ENCODE results near the gene LRRC74B. TPM values are rescaled to one million over a fixed set of nuclear protein-coding genes. Genes with fewer than 3 reads are reported as not detected.
"Not testable (repeated sequence)": the region's sequence is repeated elsewhere in the genome, so short reads cannot be mapped to it uniquely, and the experiment has no call there.

Gene LRRC74B
- total RNA-seq, result not detected
- long read RNA-seq, donor 1, result 0 reads
- long read RNA-seq, donor 2, result 0 reads

DNA sequence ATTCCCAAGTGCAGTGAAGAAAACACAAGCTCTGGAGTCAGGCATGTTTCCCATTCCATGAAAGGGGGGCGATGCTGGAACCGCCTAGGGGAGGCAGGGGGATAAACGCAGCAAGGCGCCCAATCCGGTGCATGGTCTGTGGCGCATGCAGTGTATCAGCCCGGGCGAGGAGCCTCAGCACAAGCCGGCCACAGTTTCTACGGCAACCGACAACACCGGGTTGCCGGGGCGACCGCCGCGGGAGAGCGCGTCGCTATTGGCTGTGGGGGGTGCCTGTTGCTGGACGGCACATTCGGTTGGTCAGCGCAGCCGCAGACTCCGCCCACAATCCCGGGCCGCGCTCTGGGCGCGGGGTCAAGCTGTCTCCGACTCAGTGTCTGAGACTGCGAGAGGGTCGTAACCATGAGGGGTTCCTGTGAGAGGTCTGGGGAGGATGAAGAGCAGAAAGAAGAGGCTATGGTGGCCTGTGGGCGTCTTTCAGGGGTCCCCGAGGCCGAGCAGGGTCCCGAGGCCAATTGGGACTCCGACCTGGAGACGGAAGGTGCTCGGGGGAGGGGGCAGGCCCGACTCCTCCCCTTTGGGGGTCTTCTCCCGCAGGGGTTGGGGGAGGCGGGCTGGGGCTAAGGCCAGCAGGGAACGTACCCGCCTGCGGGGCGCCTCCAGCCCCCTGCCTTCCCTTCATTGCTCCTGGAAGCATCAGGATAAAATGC is at the start of gene LRRC74B:
TSS of gene LRRC74B (plus strand) at position 362 of the 710 bp plus-strand sequence. CDS start at position 403, 41 bp downstream.
- DNase-seq (ENCODE audit: low spot score), result peak; percentile 96
- intact Hi-C loops (cut with DNase I), result no loop called here

GRCh38 chr22:20996031-20996410 is 49.7 kb upstream of the LRRC74B start:
- no peak for DNase-seq (ENCODE audit: low spot score)
- intact Hi-C loops (cut with DNase I), result no loop called here

DNA sequence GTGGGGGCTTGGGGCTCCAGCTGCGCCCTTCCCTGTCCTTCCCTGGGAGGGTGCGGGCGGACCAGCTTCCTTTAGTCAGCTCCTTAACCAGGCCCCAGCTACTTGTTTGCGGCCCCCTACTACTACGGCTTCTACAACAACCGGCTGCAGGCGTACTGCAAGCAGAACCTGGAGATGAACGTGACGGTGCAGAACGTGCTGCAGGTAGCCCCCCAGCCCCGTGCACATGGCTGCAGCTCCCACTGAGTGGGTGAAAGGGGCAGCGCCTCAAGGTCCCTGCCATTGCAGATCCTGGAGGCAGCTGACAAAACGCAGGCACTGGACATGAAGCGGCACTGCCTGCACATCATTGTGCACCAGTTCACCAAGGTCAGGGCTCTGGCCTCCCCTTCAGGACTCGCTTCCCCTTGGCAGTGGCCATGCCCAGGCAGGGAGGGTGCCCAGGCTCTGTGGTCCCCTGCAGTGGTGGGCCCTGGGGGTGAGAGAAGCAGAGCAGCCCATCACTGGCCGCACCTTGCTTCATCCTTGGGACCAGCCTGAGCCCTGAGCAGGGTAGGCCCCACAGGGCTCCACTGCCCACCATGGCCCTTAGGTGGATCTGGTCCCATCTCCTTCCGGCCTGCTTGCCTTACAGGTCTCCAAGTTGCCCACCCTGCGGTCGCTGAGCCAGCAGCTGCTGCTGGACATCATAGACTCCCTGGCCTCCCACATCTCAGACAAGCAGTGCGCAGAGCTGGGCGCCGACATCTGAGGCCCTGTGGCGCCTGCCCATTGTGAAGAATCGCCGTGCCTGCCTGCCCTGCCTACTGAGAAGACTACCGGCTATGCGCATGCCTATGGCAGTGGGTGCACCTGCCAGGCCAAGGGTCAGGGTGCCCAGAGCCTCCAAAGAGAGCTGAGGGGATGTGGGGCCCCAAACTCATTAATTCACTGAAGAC is 48.9 kb upstream of the LRRC74B start:
- no peak for DNase-seq (ENCODE audit: low spot score)
- intact Hi-C loops (cut with DNase I), result no loop called here

GRCh38 chr22:20997536-20998257 is 48.0 kb upstream of the LRRC74B start:
- DNase-seq (ENCODE audit: low spot score), result no peak
- intact Hi-C loops (cut with DNase I), result no loop called here

DNA sequence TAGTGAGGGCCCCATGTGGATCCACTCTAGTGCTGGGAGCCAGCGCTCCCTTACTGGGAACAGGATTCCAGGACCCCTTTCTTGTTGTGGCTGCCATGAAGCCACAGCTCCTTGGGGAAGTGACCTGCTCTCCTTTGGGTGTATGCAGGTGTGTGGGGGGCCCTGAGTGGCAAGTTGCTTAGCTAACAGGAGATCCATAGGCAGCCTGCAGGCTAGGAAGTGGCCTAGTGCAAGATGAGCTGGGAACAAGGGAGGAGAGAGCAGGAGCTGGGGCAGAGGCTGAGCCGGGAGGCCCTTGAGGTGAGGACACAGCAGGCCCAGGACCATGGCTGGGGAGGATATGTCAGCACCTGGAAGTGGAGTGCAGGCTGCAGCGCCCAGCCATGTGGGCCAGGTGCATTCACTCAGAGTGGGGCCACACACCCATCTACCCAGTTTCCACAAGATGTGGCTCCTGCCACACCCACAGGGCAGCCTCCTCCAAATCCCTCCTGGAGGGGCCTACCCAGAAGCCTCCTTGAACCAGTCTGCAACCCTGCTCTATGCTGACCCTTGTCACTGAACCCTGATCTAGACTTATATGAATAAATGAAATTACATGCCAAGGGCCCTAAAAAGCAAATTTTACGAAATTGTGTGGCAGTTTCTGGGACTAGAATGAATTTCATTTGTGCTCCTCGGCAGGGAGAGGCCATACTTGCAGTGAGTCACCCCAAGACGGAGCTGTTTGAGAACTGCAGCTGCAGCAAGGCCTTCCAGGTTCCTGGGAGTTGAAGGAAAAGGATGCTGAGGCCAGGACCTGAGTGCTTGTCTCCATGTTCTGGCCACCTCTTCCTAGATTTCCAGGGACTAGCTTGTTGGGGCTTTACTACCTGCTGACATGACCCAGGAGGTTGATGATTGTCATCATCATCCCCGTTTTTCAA is 47.1 kb upstream of the LRRC74B start:
- no peak for DNase-seq (ENCODE audit: low spot score)

GRCh38 chr22:20999350-21000206 is 46.2 kb upstream of the LRRC74B start:
- intact Hi-C loops (cut with DNase I), result no loop called here
- no peak for DNase-seq (ENCODE audit: low spot score)

More for the DNA sequence above, 47.1 kb upstream of the LRRC74B start:
- intact Hi-C loops (cut with DNase I), result no loop called here

DNA sequence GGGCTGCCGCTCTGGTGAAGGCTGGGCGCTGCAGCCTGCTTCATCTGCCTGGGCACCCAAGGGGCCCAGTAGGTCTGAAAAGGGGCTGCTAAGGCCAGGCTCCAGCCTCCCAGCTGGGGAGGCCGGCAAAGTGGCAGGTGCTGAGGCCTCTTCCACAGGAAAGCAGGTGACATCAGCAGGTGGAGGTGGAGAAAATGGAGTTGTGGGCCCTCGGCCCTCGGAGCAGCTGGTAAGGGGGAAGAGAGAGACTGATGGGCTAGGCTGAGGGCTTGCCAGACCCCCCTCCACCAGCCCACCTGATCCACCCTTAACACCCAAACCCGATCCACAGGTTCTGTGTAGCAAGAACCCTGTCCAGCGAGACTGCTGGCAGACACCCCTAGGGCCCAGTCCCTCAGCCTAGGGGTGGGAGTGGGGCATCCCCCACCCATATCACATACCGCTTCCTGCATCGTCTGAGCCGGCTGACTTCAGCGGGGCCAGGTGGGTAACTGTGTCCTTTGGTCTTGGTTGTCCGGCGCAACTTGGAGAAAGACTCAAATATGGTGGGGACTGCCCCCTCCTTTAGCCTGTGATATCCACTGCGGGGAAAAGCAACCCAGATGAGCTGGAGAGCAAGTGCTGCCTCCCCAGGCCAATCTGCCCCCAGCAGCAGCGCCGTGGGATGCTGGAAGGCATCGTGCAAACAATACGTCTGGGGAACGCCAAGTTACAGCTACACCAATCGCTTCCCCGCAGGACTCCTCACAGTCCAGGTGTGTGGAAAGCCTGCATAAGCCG is 45.3 kb upstream of the LRRC74B start:
- intact Hi-C loops (cut with DNase I), result no loop called here
- peak; percentile 82 for DNase-seq (ENCODE audit: low spot score)

DNA sequence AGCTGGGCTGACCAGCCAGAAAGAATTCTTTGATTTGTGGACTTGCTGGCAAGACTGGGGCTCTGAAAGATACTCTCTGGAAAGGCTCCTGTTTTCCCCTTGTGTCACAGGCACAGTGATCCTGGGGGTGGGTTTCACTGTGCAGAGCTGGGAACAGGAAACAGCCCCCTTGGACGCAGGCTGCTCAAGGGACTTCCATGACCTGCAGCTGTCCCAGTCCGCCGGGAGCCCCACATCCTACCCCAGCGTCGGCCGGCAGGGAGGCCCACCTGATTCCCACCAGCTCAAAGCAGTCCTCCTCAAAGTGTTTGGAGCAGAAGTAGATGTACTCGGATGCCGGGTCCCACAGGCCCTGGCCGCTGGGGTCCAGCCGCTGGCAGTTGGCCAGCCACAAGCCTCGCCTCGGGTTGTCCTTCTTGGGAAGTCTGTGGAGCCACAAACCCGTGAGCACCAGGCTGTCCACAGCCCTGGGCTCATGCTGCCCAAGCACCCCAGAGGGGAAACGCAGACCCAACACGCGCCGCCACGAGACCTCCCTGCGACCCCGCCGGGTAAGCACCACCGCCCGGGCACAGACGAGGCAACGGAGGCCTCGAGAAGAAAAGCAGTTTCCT is 44.7 kb upstream of the LRRC74B start:
- intact Hi-C loops (cut with DNase I), result no loop called here
- no peak for DNase-seq (ENCODE audit: low spot score)

- intact Hi-C loops (cut with DNase I), result no loop called here
- DNase-seq (ENCODE audit: low spot score), result peak; percentile 99
These were observed 44.0 kb upstream of the LRRC74B start, which contains the start of gene THAP7 for GRCh38 chr22:21001601-21002325. TSS of gene THAP7 (minus strand) at chr22:21002118. CDS start at chr22:21001911, 207 bp downstream.

DNA sequence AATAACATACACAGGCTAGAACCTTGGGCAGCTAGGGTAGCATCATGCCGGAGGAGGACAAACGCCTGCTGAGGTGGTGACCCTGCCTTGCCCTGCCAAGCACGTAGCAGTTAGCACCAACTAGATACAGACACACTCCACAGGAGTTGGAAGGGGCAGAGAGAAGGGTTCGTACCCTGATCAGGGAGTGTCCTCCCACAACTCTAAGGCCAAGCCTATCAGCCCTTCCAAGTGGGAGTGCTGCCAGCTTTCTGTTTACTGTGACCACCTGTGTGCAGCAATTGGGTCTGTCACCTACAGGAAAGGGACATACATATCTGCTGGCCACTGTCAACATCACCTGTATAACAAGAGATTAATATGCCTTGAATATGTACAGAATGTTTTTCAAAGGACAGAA is 42.0 kb upstream of the LRRC74B start:
- DNase-seq (ENCODE audit: low spot score), result no peak
- intact Hi-C loops (cut with DNase I), result no loop called here

DNA sequence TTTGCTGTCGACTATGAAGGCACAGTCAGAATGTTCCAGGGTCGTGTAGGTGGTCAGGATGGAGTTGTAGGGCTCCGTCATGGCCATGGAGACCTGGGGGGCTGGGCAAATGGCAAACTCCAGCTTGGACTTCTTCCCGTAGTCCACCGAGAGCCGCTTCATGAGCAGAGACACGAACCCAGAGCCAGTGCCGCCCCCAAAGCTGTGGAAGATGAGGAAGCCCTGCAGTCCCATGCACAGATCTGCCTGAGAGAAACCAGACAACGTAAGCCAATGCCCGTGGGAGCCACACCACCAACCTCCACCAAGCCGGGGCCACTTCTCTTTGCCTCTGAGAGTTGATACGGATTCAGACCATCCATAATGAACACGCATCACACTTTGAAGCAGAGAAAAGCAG is 36.5 kb upstream of the LRRC74B start:
- DNase-seq (ENCODE audit: low spot score); intact Hi-C loops (cut with DNase I): not testable (repeated sequence)

GRCh38 chr22:21009638-21010425 is 35.9 kb upstream of the LRRC74B start:
- intact Hi-C loops (cut with DNase I), result no loop called here
- no peak for DNase-seq (ENCODE audit: low spot score)

- no peak for DNase-seq (ENCODE audit: low spot score)
- intact Hi-C loops (cut with DNase I), result no loop called here
These were observed 35.2 kb upstream of the LRRC74B start for GRCh38 chr22:21010426-21011113.

Measured in posterior vena cava (tissue), 2 donors.